ENCODE results near the gene PTPRB. TPM values are rescaled to one million over a fixed set of nuclear protein-coding genes. Genes with fewer than 3 reads are reported as not detected.

The PTPRB gene
- total RNA-seq, 2 experiments from 2014 or later: not detected

- CTCF ChIA-PET: no interaction called here
- no peak overlapping the region for H3K27ac Mint-ChIP-seq
- no peaks in the 10 kb centered on the region for H3K4me1 Mint-ChIP-seq
- no peak overlapping the region for H3K4me3 Mint-ChIP-seq
- H3K36me3 Mint-ChIP-seq: no peaks in the 10 kb centered on the region
- DNase-seq: no peak
- no peak for ATAC-seq
- H3K27me3 Mint-ChIP-seq: peaks cover 4% of the 10 kb centered on the region
- H3K9me3 Mint-ChIP-seq (ENCODE audit: low read depth): peaks cover 2% of the 10 kb centered on the region
Measured at GRCh38 chr12:70628701-70629480, 8.3 kb downstream of the PTPRB start.

- Mint-ChIP-seq H3K27ac (no peak overlapping the region), H3K36me3 (no peaks in the 10 kb centered on the region), H3K9me3 (ENCODE audit: low read depth) (peaks cover 2% of the 10 kb centered on the region), H3K4me1 (no peaks in the 10 kb centered on the region), H3K27me3 (peaks cover 4% of the 10 kb centered on the region), H3K4me3 (no peak overlapping the region)
- ATAC-seq (no peak), DNase-seq (no peak)
- CTCF ChIA-PET: no interaction called here
Measured at GRCh38 chr12:70627677-70628076, 9.6 kb downstream of the PTPRB start.

GRCh38 chr12:70626180-70626579, 11.0 kb downstream of the PTPRB start:
- Mint-ChIP-seq H3K27ac (no peak overlapping the region), H3K4me1 (no peaks in the 10 kb centered on the region), H3K36me3 (no peaks in the 10 kb centered on the region), H3K4me3 (no peak overlapping the region), H3K9me3 (ENCODE audit: low read depth) (peaks cover 2% of the 10 kb centered on the region), H3K27me3 (peaks cover 4% of the 10 kb centered on the region)
- DNase-seq (no peak), ATAC-seq (no peak)
- CTCF ChIA-PET: no interaction called here

GRCh38 chr12:70619471-70620152, 17.6 kb downstream of the PTPRB start:
- Mint-ChIP-seq H3K4me1 (no peaks in the 10 kb centered on the region), H3K36me3 (no peaks in the 10 kb centered on the region), H3K9me3 (ENCODE audit: low read depth) (no peaks in the 10 kb centered on the region), H3K27ac (no peak overlapping the region), H3K4me3 (no peak overlapping the region), H3K27me3 (no peaks in the 10 kb centered on the region)
- DNase-seq: no peak
- CTCF ChIA-PET: interaction anchor here (1.1 kb wide), 1 partner anchor 29 kb away, joined by 5 read pairs; no protein-coding TSS in a partner anchor
- ATAC-seq: no peak

- CTCF ChIA-PET: no interaction called here
- H3K4me1 Mint-ChIP-seq: no peaks in the 10 kb centered on the region
- no peaks in the 10 kb centered on the region for H3K9me3 Mint-ChIP-seq (ENCODE audit: low read depth)
- H3K4me3 Mint-ChIP-seq: no peak overlapping the region
- DNase-seq: no peak
- H3K27me3 Mint-ChIP-seq: peaks cover 5% of the 10 kb centered on the region
- no peaks in the 10 kb centered on the region for H3K36me3 Mint-ChIP-seq
- no peak for ATAC-seq
- no peak overlapping the region for H3K27ac Mint-ChIP-seq
Measured at GRCh38 chr12:70618371-70618770, 18.9 kb downstream of the PTPRB start.

GRCh38 chr12:70617450-70617849, 19.8 kb downstream of the PTPRB start:
- peaks cover 6% of the 10 kb centered on the region for H3K27me3 Mint-ChIP-seq
- DNase-seq (no peak), ATAC-seq (no peak)
- no peaks in the 10 kb centered on the region for H3K9me3 Mint-ChIP-seq (ENCODE audit: low read depth)
- no peak overlapping the region for H3K4me3 Mint-ChIP-seq
- CTCF ChIA-PET: no interaction called here
- H3K27ac Mint-ChIP-seq: no peak overlapping the region
- H3K4me1 Mint-ChIP-seq: no peaks in the 10 kb centered on the region
- H3K36me3 Mint-ChIP-seq: no peaks in the 10 kb centered on the region

- peaks cover 20% of the 10 kb centered on the region for H3K27me3 Mint-ChIP-seq
- H3K36me3 Mint-ChIP-seq: no peaks in the 10 kb centered on the region
- H3K4me3 Mint-ChIP-seq: no peak overlapping the region
- DNase-seq (no peak), ATAC-seq (no peak)
- CTCF ChIA-PET: no interaction called here
- H3K9me3 Mint-ChIP-seq (ENCODE audit: low read depth): no peaks in the 10 kb centered on the region
- H3K4me1 Mint-ChIP-seq: peaks cover 2% of the 10 kb centered on the region
- H3K27ac Mint-ChIP-seq: no peak overlapping the region
Measured at GRCh38 chr12:70615174-70615866, 21.9 kb downstream of the PTPRB start.

GRCh38 chr12:70609739-70610491, 27.3 kb downstream of the PTPRB start:
- H3K4me1 Mint-ChIP-seq: peaks cover 4% of the 10 kb centered on the region
- H3K27me3 Mint-ChIP-seq: peaks cover 49% of the 10 kb centered on the region
- DNase-seq: no peak
- no peaks in the 10 kb centered on the region for H3K9me3 Mint-ChIP-seq (ENCODE audit: low read depth)
- no peak for ATAC-seq
- no peaks in the 10 kb centered on the region for H3K36me3 Mint-ChIP-seq
- CTCF ChIA-PET: interaction anchor here (0.6 kb wide), 1 partner anchor 323 kb away, joined by 3 read pairs; no protein-coding TSS in a partner anchor
- H3K4me3 Mint-ChIP-seq: no peak overlapping the region
- no peak overlapping the region for H3K27ac Mint-ChIP-seq

GRCh38 chr12:70609203-70609602, 28.0 kb downstream of the PTPRB start:
- H3K4me1 Mint-ChIP-seq: peaks cover 4% of the 10 kb centered on the region
- no peaks in the 10 kb centered on the region for H3K36me3 Mint-ChIP-seq
- no peak overlapping the region for H3K4me3 Mint-ChIP-seq
- CTCF ChIA-PET: no interaction called here
- ATAC-seq (no peak), DNase-seq (no peak)
- H3K9me3 Mint-ChIP-seq (ENCODE audit: low read depth): no peaks in the 10 kb centered on the region
- H3K27me3 Mint-ChIP-seq: peaks cover 52% of the 10 kb centered on the region
- no peak overlapping the region for H3K27ac Mint-ChIP-seq

GRCh38 chr12:70608184-70608583, 29.0 kb downstream of the PTPRB start:
- DNase-seq (no peak), ATAC-seq (no peak)
- Mint-ChIP-seq H3K27me3 (peaks cover 47% of the 10 kb centered on the region), H3K4me1 (peaks cover 4% of the 10 kb centered on the region), H3K36me3 (no peaks in the 10 kb centered on the region), H3K9me3 (ENCODE audit: low read depth) (no peaks in the 10 kb centered on the region), H3K4me3 (no peak overlapping the region), H3K27ac (no peak overlapping the region)
- CTCF ChIA-PET: no interaction called here

- no peak overlapping the region for H3K27ac Mint-ChIP-seq
- peaks cover 47% of the 10 kb centered on the region for H3K27me3 Mint-ChIP-seq
- DNase-seq (no peak), ATAC-seq (no peak)
- H3K9me3 Mint-ChIP-seq (ENCODE audit: low read depth): no peaks in the 10 kb centered on the region
- H3K4me1 Mint-ChIP-seq: peaks cover 4% of the 10 kb centered on the region
- H3K4me3 Mint-ChIP-seq: no peak overlapping the region
- CTCF ChIA-PET: no interaction called here
- H3K36me3 Mint-ChIP-seq: no peaks in the 10 kb centered on the region
Measured at GRCh38 chr12:70607107-70607506, 30.1 kb downstream of the PTPRB start.

GRCh38 chr12:70605976-70606375, 31.3 kb downstream of the PTPRB start:
- DNase-seq (no peak), ATAC-seq (no peak)
- H3K36me3 Mint-ChIP-seq: no peaks in the 10 kb centered on the region
- H3K4me1 Mint-ChIP-seq: peaks cover 4% of the 10 kb centered on the region
- H3K4me3 Mint-ChIP-seq: no peak overlapping the region
- H3K27ac Mint-ChIP-seq: no peak overlapping the region
- no peaks in the 10 kb centered on the region for H3K9me3 Mint-ChIP-seq (ENCODE audit: low read depth)
- H3K27me3 Mint-ChIP-seq: peaks cover 43% of the 10 kb centered on the region
- CTCF ChIA-PET: no interaction called here

GRCh38 chr12:70604662-70605061, 32.6 kb downstream of the PTPRB start:
- CTCF ChIA-PET: no interaction called here
- H3K9me3 Mint-ChIP-seq (ENCODE audit: low read depth): no peaks in the 10 kb centered on the region
- peaks cover 36% of the 10 kb centered on the region for H3K27me3 Mint-ChIP-seq
- peaks cover 2% of the 10 kb centered on the region for H3K4me1 Mint-ChIP-seq
- no peak for DNase-seq
- no peak overlapping the region for H3K4me3 Mint-ChIP-seq
- ATAC-seq: no peak
- no peak overlapping the region for H3K27ac Mint-ChIP-seq
- H3K36me3 Mint-ChIP-seq: no peaks in the 10 kb centered on the region
